ENCODE results near the gene DPPA4.

Gene DPPA4

GRCh38 chr3:109355625-109356441 lies 18.5 kb upstream of the DPPA4 start:
- H3K36me3 Mint-ChIP-seq: no peaks in the 10 kb centered on the region

GRCh38 chr3:109353057-109353456 lies 15.7 kb upstream of the DPPA4 start:
- no peak for DNase-seq
- Mint-ChIP-seq H3K4me3 (no peak overlapping the region), H3K9me3 (no peaks in the 10 kb centered on the region), H3K4me1 (no peaks in the 10 kb centered on the region), H3K27me3 (peaks cover 4 to 5% of the 10 kb centered on the region in 2 donors), H3K36me3 (no peaks in the 10 kb centered on the region), H3K27ac (no peak overlapping the region)
- ATAC-seq (replicated peaks): no peak

More at GRCh38 chr3:109355625-109356441, 18.5 kb upstream of the DPPA4 start:
- H3K4me3 Mint-ChIP-seq: no peak overlapping the region
- ATAC-seq (replicated peaks): no peak
- no peak for DNase-seq
- no peaks in the 10 kb centered on the region for H3K4me1 Mint-ChIP-seq
- H3K27ac Mint-ChIP-seq: no peak overlapping the region
- peaks cover 4 to 5% of the 10 kb centered on the region in 2 donors for H3K27me3 Mint-ChIP-seq
- no peaks in the 10 kb centered on the region for H3K9me3 Mint-ChIP-seq

- no peak for ATAC-seq (replicated peaks)
- DNase-seq: no peak
Measured at GRCh38 chr3:109351231-109351630, 13.9 kb upstream of the DPPA4 start.

GRCh38 chr3:109346770-109347295 lies 9.5 kb upstream of the DPPA4 start:
- H3K4me1 Mint-ChIP-seq: no peaks in the 10 kb centered on the region
- no peak for DNase-seq
- no peak overlapping the region for H3K4me3 Mint-ChIP-seq
- H3K9me3 Mint-ChIP-seq: no peaks in the 10 kb centered on the region
- no peaks in the 10 kb centered on the region for H3K27me3 Mint-ChIP-seq
- no peak for ATAC-seq (replicated peaks)
- no peak overlapping the region for H3K27ac Mint-ChIP-seq
- H3K36me3 Mint-ChIP-seq: no peaks in the 10 kb centered on the region

More at GRCh38 chr3:109351231-109351630, 13.9 kb upstream of the DPPA4 start:
- Mint-ChIP-seq H3K27me3 (peaks cover 4 to 5% of the 10 kb centered on the region in 2 donors), H3K4me1 (no peaks in the 10 kb centered on the region), H3K4me3 (no peak overlapping the region), H3K36me3 (no peaks in the 10 kb centered on the region), H3K9me3 (no peaks in the 10 kb centered on the region), H3K27ac (no peak overlapping the region)

- DNase-seq (no peak), ATAC-seq (replicated peaks) (no peak)
- Mint-ChIP-seq H3K4me3 (no peak overlapping the region), H3K27ac (no peak overlapping the region), H3K9me3 (no peaks in the 10 kb centered on the region), H3K36me3 (no peaks in the 10 kb centered on the region), H3K27me3 (no peaks in the 10 kb centered on the region), H3K4me1 (no peaks in the 10 kb centered on the region)
Measured at GRCh38 chr3:109346099-109346498, 8.8 kb upstream of the DPPA4 start.

GRCh38 chr3:109339714-109340648 lies 2.6 kb upstream of the DPPA4 start:
- peaks cover 21 to 33% of the 10 kb centered on the region in 2 donors for H3K27me3 Mint-ChIP-seq
- H3K27ac Mint-ChIP-seq: peak overlapping the region; percentile 14
- peaks cover 4 to 20% of the 10 kb centered on the region in 2 donors for H3K4me1 Mint-ChIP-seq
- H3K9me3 Mint-ChIP-seq: no peaks in the 10 kb centered on the region
- peaks cover 4 to 7% of the 10 kb centered on the region in 2 donors for H3K36me3 Mint-ChIP-seq
- ATAC-seq (replicated peaks) (no peak), DNase-seq (no peak)
- no peak overlapping the region for H3K4me3 Mint-ChIP-seq

- H3K36me3 Mint-ChIP-seq: peaks cover 4 to 7% of the 10 kb centered on the region in 2 donors
- H3K27ac Mint-ChIP-seq: no peak overlapping the region
- ATAC-seq (replicated peaks) (no peak), DNase-seq (no peak)
- H3K4me3 Mint-ChIP-seq: no peak overlapping the region
- peaks cover 21 to 33% of the 10 kb centered on the region in 2 donors for H3K27me3 Mint-ChIP-seq
- H3K4me1 Mint-ChIP-seq: peaks cover 4 to 20% of the 10 kb centered on the region in 2 donors
- no peaks in the 10 kb centered on the region for H3K9me3 Mint-ChIP-seq
Measured at GRCh38 chr3:109339197-109339596, 1.9 kb upstream of the DPPA4 start.

GRCh38 chr3:109338322-109338721 lies 976 bp upstream of the DPPA4 start:
- ATAC-seq (replicated peaks): no peak
- no peak overlapping the region for H3K4me3 Mint-ChIP-seq
- peaks cover 4 to 20% of the 10 kb centered on the region in 2 donors for H3K4me1 Mint-ChIP-seq
- no peak overlapping the region for H3K27ac Mint-ChIP-seq
- no peak for DNase-seq
- H3K9me3 Mint-ChIP-seq: no peaks in the 10 kb centered on the region
- peaks cover 4 to 7% of the 10 kb centered on the region in 2 donors for H3K36me3 Mint-ChIP-seq
- H3K27me3 Mint-ChIP-seq: peaks cover 21 to 33% of the 10 kb centered on the region in 2 donors

GRCh38 chr3:109336291-109336861 lies 970 bp downstream of the DPPA4 start:
- Mint-ChIP-seq H3K9me3 (no peaks in the 10 kb centered on the region), H3K27me3 (peaks cover 21 to 33% of the 10 kb centered on the region in 2 donors), H3K27ac (peak overlapping the region; percentile 84), H3K4me1 (peaks cover 4 to 20% of the 10 kb centered on the region in 2 donors), H3K36me3 (peaks cover 4 to 7% of the 10 kb centered on the region in 2 donors), H3K4me3 (peak overlapping the region; percentile 86 to 87)
- DNase-seq (peak; percentile 3), ATAC-seq (replicated peaks) (peak; percentile 80 to 82)

GRCh38 chr3:109334572-109334971 lies 2.8 kb downstream of the DPPA4 start:
- ATAC-seq (replicated peaks): no peak

GRCh38 chr3:109331692-109332091 lies 5.7 kb downstream of the DPPA4 start:
- no peak for ATAC-seq (replicated peaks)
- peaks cover 0 to 9% of the 10 kb centered on the region in 2 donors for H3K4me1 Mint-ChIP-seq
- no peak for DNase-seq
- peaks cover 5 to 15% of the 10 kb centered on the region in 2 donors for H3K27me3 Mint-ChIP-seq
- H3K27ac Mint-ChIP-seq: no peak overlapping the region
- H3K36me3 Mint-ChIP-seq: no peaks in the 10 kb centered on the region
- no peaks in the 10 kb centered on the region for H3K9me3 Mint-ChIP-seq
- no peak overlapping the region for H3K4me3 Mint-ChIP-seq

More at GRCh38 chr3:109334572-109334971, 2.8 kb downstream of the DPPA4 start:
- Mint-ChIP-seq H3K27me3 (peaks cover 21 to 33% of the 10 kb centered on the region in 2 donors), H3K27ac (no peak overlapping the region), H3K4me3 (no peak overlapping the region), H3K36me3 (peaks cover 4 to 7% of the 10 kb centered on the region in 2 donors), H3K4me1 (peaks cover 4 to 20% of the 10 kb centered on the region in 2 donors), H3K9me3 (no peaks in the 10 kb centered on the region)
- no peak for DNase-seq

- no peak overlapping the region for H3K4me3 Mint-ChIP-seq
- H3K9me3 Mint-ChIP-seq: no peaks in the 10 kb centered on the region
- no peaks in the 10 kb centered on the region for H3K4me1 Mint-ChIP-seq
- no peaks in the 10 kb centered on the region for H3K36me3 Mint-ChIP-seq
- peaks cover 0 to 3% of the 10 kb centered on the region in 2 donors for H3K27me3 Mint-ChIP-seq
- ATAC-seq (replicated peaks) (no peak), DNase-seq (no peak)
- H3K27ac Mint-ChIP-seq: no peak overlapping the region
Measured at GRCh38 chr3:109330405-109330804, 6.9 kb downstream of the DPPA4 start.

- H3K27ac Mint-ChIP-seq: no peak overlapping the region
Measured at GRCh38 chr3:109328202-109328601, 9.1 kb downstream of the DPPA4 start.

GRCh38 chr3:109325657-109326056 lies 11.7 kb downstream of the DPPA4 start:
- H3K9me3 Mint-ChIP-seq: peaks cover 0 to 1% of the 10 kb centered on the region in 2 donors
- no peaks in the 10 kb centered on the region for H3K27me3 Mint-ChIP-seq
- ATAC-seq (replicated peaks): no peak
- no peak overlapping the region for H3K4me3 Mint-ChIP-seq
- no peaks in the 10 kb centered on the region for H3K4me1 Mint-ChIP-seq
- H3K36me3 Mint-ChIP-seq: no peaks in the 10 kb centered on the region
- DNase-seq: no peak
- no peak overlapping the region for H3K27ac Mint-ChIP-seq

More at GRCh38 chr3:109328202-109328601, 9.1 kb downstream of the DPPA4 start:
- Mint-ChIP-seq H3K4me1 (no peaks in the 10 kb centered on the region), H3K27me3 (no peaks in the 10 kb centered on the region), H3K9me3 (peaks cover 0 to 1% of the 10 kb centered on the region in 2 donors), H3K4me3 (no peak overlapping the region), H3K36me3 (no peaks in the 10 kb centered on the region)
- ATAC-seq (replicated peaks) (no peak), DNase-seq (no peak)
